GM12878 (cell line): ENCODE results near the gene ZNRF3. TPM values are rescaled to one million over a fixed set of nuclear protein-coding genes. Genes with fewer than 3 reads are reported as not detected.

Source experiments
- ATAC-seq: fragments of 200-7000 bp; cut with Tn5 transposase; 3 replicates; pipeline ENCODE4 v1.9.1; 2020; ENCODE audit warnings: mild to moderate bottlenecking, moderate library complexity
- BruUV-seq: library from RNA; stranded (reverse); fragments of 400-500 nt; replicated peaks from 2 replicates; lab custom pipeline; 2021; lab: Mats Ljungman, UMichigan
- CTCF ChIA-PET: fragments of 300-600 bp; sonication (Branson Sonifier 250); formaldehyde crosslinking; extraction: SDS; loops from one replicate; lab custom pipeline; 2021; ENCODE audit warnings: inconsistent platforms; lab: Yijun Ruan, JAX
- POLR2A ChIA-PET: fragments of 350-600 bp; formaldehyde crosslinking; extraction: SDS; loops from one replicate; lab custom pipeline; 2021; ENCODE audit warnings: inconsistent platforms; lab: Charles Lee
- RAD21 ChIA-PET: fragments of 300-600 bp; sonication (Branson Sonifier 250); formaldehyde crosslinking; loops from one replicate; lab custom pipeline; 2023; ENCODE audit warnings: antibody characterized with exemption; ENCODE audit not compliant: unreplicated experiment; lab: Charles Lee
- SMC1A ChIA-PET: fragments of 300-600 bp; sonication (Branson Sonifier 250); formaldehyde crosslinking; loops from one replicate; lab custom pipeline; 2023; ENCODE audit not compliant: unreplicated experiment, uncharacterized antibody; lab: Charles Lee
- DNase-seq: peaks from one replicate; pipeline ENCODE4 v3.0.0-alpha.2; 2011; ENCODE audit warnings: low read depth, low spot score
- FAIRE-seq: peaks from 3 replicates; lab custom pipeline; 2011; peaks lifted over from hg19 to GRCh38; lab: Jason Lieb, UNC
- H2AFZ ChIP-seq: 2 replicates; pipeline ENCODE4 v1.6.0; 2011; ENCODE audit warnings: low read depth, low read length, control low read depth; ENCODE audit not compliant: control insufficient read depth
- H3K27ac ChIP-seq: 2 replicates; pipeline ENCODE4 v1.5.1; 2011; ENCODE audit warnings: control low read depth; ENCODE audit not compliant: control insufficient read depth, insufficient read depth
- H3K27me3 ChIP-seq, 2 experiments: replicated peaks in 1 of 2; 2 replicates each; pipeline versions ENCODE4 v1.6.0 to v1.6.1; 2011; ENCODE audit warnings: low read length in 1 of 2; ENCODE audit not compliant: control insufficient read depth in 2 of 2, insufficient read depth in 2 of 2
- H3K36me3 ChIP-seq, 2 experiments: 2 replicates each; pipeline ENCODE4 v1.5.1; 2011; ENCODE audit warnings: low read length in 1 of 2; ENCODE audit not compliant: control insufficient read depth in 2 of 2, insufficient read depth in 2 of 2
- H3K4me1 ChIP-seq: 2 replicates; pipeline ENCODE4 v1.6.1; 2011; ENCODE audit warnings: mild to moderate bottlenecking, low read length, moderate library complexity, mixed read lengths; ENCODE audit not compliant: control insufficient read depth, insufficient read depth
- H3K4me2 ChIP-seq: 2 replicates; pipeline ENCODE4 v1.6.0; 2011; ENCODE audit warnings: control low read depth; ENCODE audit not compliant: control insufficient read depth, insufficient read depth
- H3K4me3 ChIP-seq: fragments of 200-600 bp; sonication (generic); 2 replicates; pipeline ENCODE4 v1.5.1; 2016
- H3K79me2 ChIP-seq: 2 replicates; pipeline ENCODE4 v1.6.0; 2011; ENCODE audit warnings: low read length; ENCODE audit not compliant: control insufficient read depth, insufficient read depth
- H3K9ac ChIP-seq: 2 replicates; pipeline ENCODE4 v1.8.0; 2011; ENCODE audit warnings: low read length, control low read depth, mixed read lengths; ENCODE audit not compliant: control insufficient read depth, insufficient read depth
- H3K9me3 ChIP-seq: replicated peaks from 3 replicates; pipeline ENCODE4 v1.5.1; 2011; ENCODE audit warnings: mild to moderate bottlenecking, low read length; ENCODE audit not compliant: control insufficient read depth, insufficient read depth
- H4K20me1 ChIP-seq: 2 replicates; pipeline ENCODE4 v1.6.0; 2011; ENCODE audit not compliant: control insufficient read depth, insufficient read depth
- DPF2 ChIP-seq: fragments of 450-650 bp; IDR thresholded peaks from 2 replicates; pipeline ENCODE4 v1.6.1; 2017; ENCODE audit warnings: mild to moderate bottlenecking
- ELK1 ChIP-seq: IDR thresholded peaks from 2 replicates; pipeline ENCODE4 v1.6.1; 2012; ENCODE audit warnings: low read depth, low read length, improper control_type of control experiment
- FOXK2 ChIP-seq: fragments of 450-650 bp; IDR thresholded peaks from 2 replicates; pipeline ENCODE4 v1.6.1; 2017; ENCODE audit warnings: mild to moderate bottlenecking, moderate library complexity
- MYC ChIP-seq: IDR thresholded peaks from 2 replicates; pipeline ENCODE4 v1.6.1; 2011; ENCODE audit warnings: mild to moderate bottlenecking, low read length, moderate library complexity, inconsistent platforms; ENCODE audit not compliant: insufficient read depth, insufficient replicate concordance, insufficient read length, severe bottlenecking
- NFXL1 ChIP-seq: fragments of 450-650 bp; IDR thresholded peaks from 2 replicates; pipeline ENCODE4 v1.6.1; 2017; ENCODE audit warnings: antibody characterized with exemption, mild to moderate bottlenecking, borderline replicate concordance
- NRF1 ChIP-seq: conservative IDR thresholded peaks from 2 replicates; pipeline ENCODE4 v1.6.1; 2011; ENCODE audit warnings: mild to moderate bottlenecking, low read depth, low read length, improper control_type of control experiment
- SMAD1 ChIP-seq: fragments of 450-650 bp; IDR thresholded peaks from 2 replicates; pipeline ENCODE4 v1.6.1; 2018; ENCODE audit warnings: mild to moderate bottlenecking, low read depth; ENCODE audit not compliant: partially characterized antibody
- ZBTB4 ChIP-seq: fragments of 450-650 bp; formaldehyde crosslinking; IDR thresholded peaks from 2 replicates; pipeline ENCODE4 v1.4.0; 2022; ENCODE audit warnings: mild to moderate bottlenecking, moderate library complexity
- WGBS: methylation state at CpG from one replicate; pipeline ENCODE4 v1.1.6; 2016; ENCODE audit warnings: low lambda C conversion rate; ENCODE audit not compliant: insufficient replicate concordance, insufficient coverage; ENCODE audit errors: missing lambda C conversion rate; 5-methylcytosine and 5-hydroxymethylcytosine counted together
- in situ Hi-C: fragments of 300-500 bp; cut with MboI; formaldehyde crosslinking; loops from 9 replicates; pipeline ENCODE4 v1.14.3; 2018; ENCODE audit warnings: mixed read lengths
- intact Hi-C: fragments of 100-400 bp; cut with micrococcal nuclease; formaldehyde crosslinking; loops from one replicate; pipeline ENCODE4 v1.14.2; 2022; ENCODE audit not compliant: unreplicated experiment
- polyA plus RNA-seq, 11 experiments: library from polyadenylated mRNA; depleted of rRNA in 4 of 11; unstranded in 6 of 11; stranded (reverse) in 5 of 11; fragments of >200 nt; fragmentation: Nextera tagmentation in 4 of 11; fragmentation: Illumina TruSeq in 1 of 11; extraction: Ambion mirVana in 4 of 11; extraction: Trizol in 1 of 11; gene quantifications; 1 replicate in 1 of 11; 2 replicates in 10 of 11; pipeline versions ENCODE4 v1.2.1 to v1.2.3, GENCODE V29; 2011 to 2016; ENCODE audit warnings: inconsistent platforms in 2 of 11, missing spikeins in 2 of 11, low read depth in 1 of 11
- total RNA-seq, 4 experiments: library from RNA; depleted of rRNA in 3 of 4; stranded (reverse); fragments of >200 nt in 3 of 4; fragmentation: Illumina TruSeq in 1 of 4; extraction: Trizol in 1 of 4; gene quantifications; 2 replicates each; pipeline versions ENCODE4 v1.2.1 to v1.2.3, GENCODE V29; 2013 to 2021

Gene ZNRF3
- total and polyA plus RNA-seq, 10 of the 15 experiments (the other 5 are each of a cell fraction or from before 2014, with no cell fraction given): 0.05 to 2.4 (median 0.46) TPM

GRCh38 chr22:29028468-29028867 is 145.1 kb downstream of the ZNRF3 start:
- CTCF ChIA-PET: interaction anchor here (1.2 to 7.4 kb wide), 11 partner anchors 11 to 172 kb away, joined by 3 to 63 read pairs (median 6); no protein-coding TSS in a partner anchor
- no TSS peak for BruUV-seq
- POLR2A ChIA-PET: interaction anchor here (1.0 to 3.0 kb wide), 7 partner anchors 12 to 228 kb away, joined by 3 to 27 read pairs (median 3); partner anchors contain the start of gene XBP1

More at GRCh38 chr22:29028468-29028867, 145.1 kb downstream of the ZNRF3 start:
- Histone ChIP-seq H3K27ac (no peak overlapping the region), H3K27me3 (0 out of 4 replicates have a peak, but pooled peaks cover 0 to 6% of the 10 kb centered on the region in 2 experiments), H3K9me3 (no peaks in the 10 kb centered on the region), H2AFZ (no peak overlapping the region), H4K20me1 (peaks cover 3% of the 10 kb centered on the region; the same call in 1 of the 2 replicates), H3K36me3 (no peaks in the 10 kb centered on the region; a peak in 1 of 4 replicates)
- TF ChIP-seq NRF1 (no peak), SMAD1 (no peak), NFXL1 (no peak), ZBTB4 (CRISPR knock-in tag) (no peak), MYC (no peak), DPF2 (no peak), ELK1 (no peak), FOXK2 (no peak)
- TF ChIP-seq, all 136 proteins: peak for 0
- intact Hi-C loops: no loop called here
- Histone ChIP-seq H3K4me2 (no peak overlapping the region), H3K9ac (no peak overlapping the region), H3K4me3 (no peak overlapping the region), H3K4me1 (no peaks in the 10 kb centered on the region), H3K79me2 (no peaks in the 10 kb centered on the region)
- no peak for DNase-seq
- ATAC-seq: no peak
- ChIA-PET SMC1A (interaction anchor here (0.7 to 4.7 kb wide), 16 partner anchors 10 to 175 kb away, joined by 3 to 32 read pairs (median 4); no protein-coding TSS in a partner anchor), RAD21 (interaction anchor here (0.5 to 4.0 kb wide), 7 partner anchors 10 to 1783 kb away, joined by 3 to 34 read pairs (median 5); no protein-coding TSS in a partner anchor)
- in situ Hi-C loops: loop anchor here (25.0 kb wide), 1 partner anchor 991 kb away; no protein-coding TSS in a partner anchor
- FAIRE-seq: no peak
- WGBS: 36% methylated on average over 4 of the region's 4 CpGs
